MM.1S (cell line): ENCODE measurements around the gene ROCK2.

Experiments
- DNase-seq: peaks from one replicate; pipeline ENCODE4 v3.0.0-alpha.2; 2015
- H2AFZ ChIP-seq: fragments of 300-600 bp; sonication (generic); 2 replicates; pipeline ENCODE4 v1.6.0; 2016; ENCODE audit warnings: antibody characterized with exemption, low read length
- H3F3A ChIP-seq: fragments of 300-600 bp; sonication (generic); 2 replicates; pipeline ENCODE4 v1.6.1; 2016; ENCODE audit warnings: mild to moderate bottlenecking, antibody characterized with exemption, low read length, moderate library complexity, mixed read lengths; ENCODE audit not compliant: insufficient read depth
- H3K27ac ChIP-seq: fragments of 300-600 bp; sonication (generic); 2 replicates; pipeline ENCODE4 v1.5.1; 2016; ENCODE audit warnings: mild to moderate bottlenecking, low read length
- H3K27me3 ChIP-seq: fragments of 300-600 bp; sonication (generic); replicated peaks from 2 replicates; pipeline ENCODE4 v1.6.0; 2016; ENCODE audit warnings: low read length; ENCODE audit not compliant: insufficient read depth
- H3K36me3 ChIP-seq: fragments of 300-600 bp; sonication (generic); replicated peaks from 2 replicates; pipeline ENCODE4 v1.6.1; 2016; ENCODE audit warnings: mild to moderate bottlenecking, low read length, mixed read lengths; ENCODE audit not compliant: insufficient read depth
- H3K4me1 ChIP-seq: fragments of 300-600 bp; sonication (generic); 2 replicates; pipeline ENCODE4 v1.6.1; 2016; ENCODE audit warnings: low read length, mixed read lengths
- H3K4me2 ChIP-seq: fragments of 300-600 bp; sonication (generic); 2 replicates; pipeline ENCODE4 v1.6.0; 2016; ENCODE audit warnings: low read depth, low read length
- H3K4me3 ChIP-seq: fragments of 300-600 bp; sonication (generic); 2 replicates; pipeline ENCODE4 v1.5.1; 2016; ENCODE audit warnings: low read length, mixed read lengths
- H3K79me2 ChIP-seq: fragments of 300-600 bp; sonication (generic); 2 replicates; pipeline ENCODE4 v1.6.1; 2016; ENCODE audit warnings: mixed run types, low read length, mixed read lengths
- H3K9ac ChIP-seq: fragments of 300-600 bp; sonication (generic); 2 replicates; pipeline ENCODE4 v1.6.1; 2016; ENCODE audit warnings: low read length, mixed read lengths
- H3K9me2 ChIP-seq: fragments of 300-600 bp; sonication (generic); replicated peaks from 2 replicates; pipeline ENCODE4 v1.6.1; 2016; ENCODE audit warnings: mild to moderate bottlenecking, low read length, mixed read lengths; ENCODE audit not compliant: insufficient read depth
- H3K9me3 ChIP-seq: fragments of 300-600 bp; sonication (generic); replicated peaks from 2 replicates; pipeline ENCODE4 v1.6.1; 2016; ENCODE audit warnings: mild to moderate bottlenecking, low read length, mixed read lengths; ENCODE audit not compliant: insufficient read depth
- H4K20me1 ChIP-seq: fragments of 300-600 bp; sonication (generic); 2 replicates; pipeline ENCODE4 v1.6.1; 2016; ENCODE audit warnings: mild to moderate bottlenecking, low read length, moderate library complexity, mixed read lengths; ENCODE audit not compliant: insufficient read depth
- CTCF ChIP-seq: fragments of 300-600 bp; sonication (generic); IDR thresholded peaks from 2 replicates; pipeline ENCODE4 v1.5.1; 2016; ENCODE audit warnings: antibody characterized with exemption, low read length, mixed read lengths
- EZH2 ChIP-seq: fragments of 300-600 bp; sonication (generic); optimal IDR thresholded peaks from 2 replicates; pipeline ENCODE3; 2017; ENCODE audit warnings: low read depth, mild to moderate bottlenecking, antibody characterized with exemption, low read length, mixed read lengths
- EZH2phosphoT487 ChIP-seq: fragments of 300-600 bp; sonication (generic); IDR thresholded peaks from 2 replicates; pipeline ENCODE4 v1.6.1; 2018; ENCODE audit warnings: antibody characterized with exemption, low read length

ROCK2 gene

GRCh38 chr2:11241412-11242203, 102.8 kb downstream of the ROCK2 start:
- Histone ChIP-seq H2AFZ (no peak overlapping the region), H3K9ac (no peak overlapping the region), H3K4me1 (peaks cover 7% of the 10 kb centered on the region; the same call in 1 of the 2 replicates), H3K9me3 (no peaks in the 10 kb centered on the region), H3K27me3 (no peaks in the 10 kb centered on the region), H3K9me2 (no peaks in the 10 kb centered on the region), H3K4me3 (no peak overlapping the region), H3K4me2 (no peak overlapping the region), H3F3A (no peaks in the 10 kb centered on the region), H3K79me2 (no peaks in the 10 kb centered on the region), H3K27ac (no peak overlapping the region), H3K36me3 (no peaks in the 10 kb centered on the region), H4K20me1 (no peaks in the 10 kb centered on the region)
- no peak for DNase-seq
- TF ChIP-seq EZH2 (no peak), CTCF (no peak), EZH2phosphoT487 (no peak)

GRCh38 chr2:11239666-11240462, 104.6 kb downstream of the ROCK2 start:
- TF ChIP-seq CTCF (no peak), EZH2 (no peak), EZH2phosphoT487 (no peak)
- Histone ChIP-seq H3K9me2 (no peaks in the 10 kb centered on the region), H3K4me1 (peaks cover 7% of the 10 kb centered on the region; the same call in 1 of the 2 replicates), H3K4me2 (no peak overlapping the region), H4K20me1 (no peaks in the 10 kb centered on the region), H3K4me3 (no peak overlapping the region), H3K79me2 (no peaks in the 10 kb centered on the region), H3K27me3 (no peaks in the 10 kb centered on the region), H3K9ac (no peak overlapping the region), H3K27ac (no peak overlapping the region), H3K9me3 (no peaks in the 10 kb centered on the region), H3F3A (no peaks in the 10 kb centered on the region), H3K36me3 (no peaks in the 10 kb centered on the region), H2AFZ (no peak overlapping the region)
- DNase-seq: no peak

GRCh38 chr2:11239147-11239546, 105.3 kb downstream of the ROCK2 start:
- Histone ChIP-seq H3K9me2 (no peaks in the 10 kb centered on the region), H3K27me3 (no peaks in the 10 kb centered on the region), H3K79me2 (no peaks in the 10 kb centered on the region), H2AFZ (no peak overlapping the region), H3F3A (no peaks in the 10 kb centered on the region), H3K27ac (no peak overlapping the region), H3K4me1 (peaks cover 7% of the 10 kb centered on the region; the same call in 1 of the 2 replicates), H4K20me1 (no peaks in the 10 kb centered on the region), H3K9ac (no peak overlapping the region), H3K4me2 (no peak overlapping the region), H3K9me3 (no peaks in the 10 kb centered on the region), H3K36me3 (no peaks in the 10 kb centered on the region), H3K4me3 (no peak overlapping the region)
- TF ChIP-seq CTCF: no peak
- no peak for TF ChIP-seq EZH2phosphoT487
- DNase-seq: peak; percentile 8
